SK-N-SH treated with all-trans-retinoic acid at 6 μM for 48 hours (cell line): ENCODE results near the gene WNK3.

Experiments used
- ARNTL ChIP-seq: fragments of 450-650 bp; formaldehyde crosslinking; IDR thresholded peaks from 2 replicates; pipeline ENCODE4 v1.5.0; 2020; ENCODE audit warnings: low read depth, mild to moderate bottlenecking, moderate library complexity, borderline replicate concordance
- CREB5 ChIP-seq: fragments of 250-450 bp; sonication (Bioruptor Pico); IDR thresholded peaks from 2 replicates; pipeline ENCODE4 v1.5.1; 2020; ENCODE audit warnings: low read depth, mild to moderate bottlenecking, moderate library complexity
- CSRNP3 ChIP-seq: fragments of 250-450 bp; sonication (Bioruptor Pico); IDR thresholded peaks from 2 replicates; pipeline ENCODE4 v1.5.1; 2021; ENCODE audit warnings: mild to moderate bottlenecking, moderate library complexity
- PATZ1 ChIP-seq: fragments of 250-450 bp; sonication (Bioruptor Pico); IDR thresholded peaks from 2 replicates; pipeline ENCODE4 v1.8.0; 2020; ENCODE audit warnings: mild to moderate bottlenecking, moderate library complexity, borderline replicate concordance
- TCF4 ChIP-seq: fragments of 250-450 bp; sonication (Bioruptor Pico); IDR thresholded peaks from 2 replicates; pipeline ENCODE4 v1.8.0; 2021; ENCODE audit warnings: mild to moderate bottlenecking, moderate library complexity, borderline replicate concordance
- TOX ChIP-seq: fragments of 250-450 bp; sonication (Bioruptor Pico); IDR thresholded peaks from 2 replicates; pipeline ENCODE4 v1.8.0; 2021; ENCODE audit warnings: mild to moderate bottlenecking, moderate library complexity, borderline replicate concordance
- ZC3H10 ChIP-seq: fragments of 250-450 bp; sonication (Bioruptor Pico); IDR thresholded peaks from 2 replicates; pipeline ENCODE4 v1.5.1; 2021; ENCODE audit warnings: mild to moderate bottlenecking, moderate library complexity
- ZFP3 ChIP-seq: fragments of 250-450 bp; sonication (Bioruptor Pico); IDR thresholded peaks from 2 replicates; pipeline ENCODE4 v1.5.0; 2020; ENCODE audit warnings: mild to moderate bottlenecking, moderate library complexity
- ZFP30 ChIP-seq: fragments of 450-650 bp; formaldehyde crosslinking; IDR thresholded peaks from 2 replicates; pipeline ENCODE4 v1.5.0; 2022; ENCODE audit warnings: mild to moderate bottlenecking, moderate library complexity
- ZNF70 ChIP-seq: fragments of 450-650 bp; formaldehyde crosslinking; IDR thresholded peaks from 2 replicates; pipeline ENCODE4 v1.5.0; 2020; ENCODE audit warnings: mild to moderate bottlenecking, moderate library complexity
- ZNF8 ChIP-seq: fragments of 450-650 bp; formaldehyde crosslinking; IDR thresholded peaks from 2 replicates; pipeline ENCODE4 v1.5.0; 2020; ENCODE audit warnings: mild to moderate bottlenecking, moderate library complexity

- TF ChIP-seq CREB5 (no peak), CSRNP3 (no peak), ZFP30 (CRISPR knock-in tag) (no peak), PATZ1 (CRISPR knock-in tag) (no peak), ARNTL (no peak), ZNF70 (CRISPR knock-in tag) (no peak), ZNF8 (CRISPR knock-in tag) (no peak), TOX (CRISPR knock-in tag) (no peak), ZFP3 (CRISPR knock-in tag) (no peak), TCF4 (CRISPR knock-in tag) (no peak), ZC3H10 (no peak)
These were observed 77.4 kb downstream of the WNK3 start for GRCh38 chrX:54280466-54280865.
